Omental fat pad (tissue), 4 donors: ENCODE results near the gene L3MBTL4. TPM values are rescaled to one million over a fixed set of nuclear protein-coding genes. Genes with fewer than 3 reads are reported as not detected.
A peak's percentile ranks its signal among the peaks of the same experiment; 100 is the strongest.

Source experiments
- ATAC-seq: fragments of 150-250 bp; one replicate; pipeline ENCODE4 v1.9.1; 2016; ENCODE audit warnings: mild to moderate bottlenecking, moderate library complexity; ENCODE audit not compliant: low FRiP score
- DNase-seq: peaks from one replicate; pipeline ENCODE4 v3.0.0-alpha.2; 2019; ENCODE audit warnings: low spot score
- total RNA-seq, 4 donors: library from RNA; depleted of rRNA; stranded (reverse); fragments of >200 nt; gene quantifications; one replicate each; pipeline ENCODE4 v1.1.0, GENCODE V29; 2016
- TF ChIP-seq, protein P1 (sequence below), 3 donors: fragments of 450-650 bp; IDR thresholded peaks; one replicate each; pipeline ENCODE4 v1.5.1; 2016 to 2017; ENCODE audit warnings: antibody characterized with exemption in 3 of 3, mild to moderate bottlenecking in 3 of 3, moderate library complexity in 2 of 3

L3MBTL4 gene
- total RNA-seq, 4 donors from 2014 or later, result 7.2 to 14.8 (median 8.3) TPM

DNA sequence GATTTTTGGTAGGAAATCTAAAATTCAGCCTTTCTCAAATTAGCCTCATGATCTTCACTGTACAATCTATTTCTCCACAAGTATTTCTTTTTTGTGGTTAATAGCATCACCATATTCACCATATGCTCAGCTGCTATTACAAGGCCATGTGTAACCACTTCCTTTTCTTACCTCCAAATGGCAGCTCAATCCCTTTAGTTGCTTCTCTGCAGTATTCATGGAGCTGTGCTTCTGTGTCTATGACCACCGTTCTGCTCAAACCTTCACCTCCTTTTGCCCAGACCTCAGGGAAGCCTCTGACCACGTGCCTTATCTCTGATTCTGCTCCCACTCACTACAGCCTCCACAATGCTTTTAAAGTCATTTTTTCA is 392.7 kb downstream of the L3MBTL4 start:
- DNase-seq (no peak), ATAC-seq (no peak)
- TF ChIP-seq, protein P1, sequence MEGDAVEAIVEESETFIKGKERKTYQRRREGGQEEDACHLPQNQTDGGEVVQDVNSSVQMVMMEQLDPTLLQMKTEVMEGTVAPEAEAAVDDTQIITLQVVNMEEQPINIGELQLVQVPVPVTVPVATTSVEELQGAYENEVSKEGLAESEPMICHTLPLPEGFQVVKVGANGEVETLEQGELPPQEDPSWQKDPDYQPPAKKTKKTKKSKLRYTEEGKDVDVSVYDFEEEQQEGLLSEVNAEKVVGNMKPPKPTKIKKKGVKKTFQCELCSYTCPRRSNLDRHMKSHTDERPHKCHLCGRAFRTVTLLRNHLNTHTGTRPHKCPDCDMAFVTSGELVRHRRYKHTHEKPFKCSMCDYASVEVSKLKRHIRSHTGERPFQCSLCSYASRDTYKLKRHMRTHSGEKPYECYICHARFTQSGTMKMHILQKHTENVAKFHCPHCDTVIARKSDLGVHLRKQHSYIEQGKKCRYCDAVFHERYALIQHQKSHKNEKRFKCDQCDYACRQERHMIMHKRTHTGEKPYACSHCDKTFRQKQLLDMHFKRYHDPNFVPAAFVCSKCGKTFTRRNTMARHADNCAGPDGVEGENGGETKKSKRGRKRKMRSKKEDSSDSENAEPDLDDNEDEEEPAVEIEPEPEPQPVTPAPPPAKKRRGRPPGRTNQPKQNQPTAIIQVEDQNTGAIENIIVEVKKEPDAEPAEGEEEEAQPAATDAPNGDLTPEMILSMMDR (IDR thresholded peaks at IDR 0.05), result no peak

DNA sequence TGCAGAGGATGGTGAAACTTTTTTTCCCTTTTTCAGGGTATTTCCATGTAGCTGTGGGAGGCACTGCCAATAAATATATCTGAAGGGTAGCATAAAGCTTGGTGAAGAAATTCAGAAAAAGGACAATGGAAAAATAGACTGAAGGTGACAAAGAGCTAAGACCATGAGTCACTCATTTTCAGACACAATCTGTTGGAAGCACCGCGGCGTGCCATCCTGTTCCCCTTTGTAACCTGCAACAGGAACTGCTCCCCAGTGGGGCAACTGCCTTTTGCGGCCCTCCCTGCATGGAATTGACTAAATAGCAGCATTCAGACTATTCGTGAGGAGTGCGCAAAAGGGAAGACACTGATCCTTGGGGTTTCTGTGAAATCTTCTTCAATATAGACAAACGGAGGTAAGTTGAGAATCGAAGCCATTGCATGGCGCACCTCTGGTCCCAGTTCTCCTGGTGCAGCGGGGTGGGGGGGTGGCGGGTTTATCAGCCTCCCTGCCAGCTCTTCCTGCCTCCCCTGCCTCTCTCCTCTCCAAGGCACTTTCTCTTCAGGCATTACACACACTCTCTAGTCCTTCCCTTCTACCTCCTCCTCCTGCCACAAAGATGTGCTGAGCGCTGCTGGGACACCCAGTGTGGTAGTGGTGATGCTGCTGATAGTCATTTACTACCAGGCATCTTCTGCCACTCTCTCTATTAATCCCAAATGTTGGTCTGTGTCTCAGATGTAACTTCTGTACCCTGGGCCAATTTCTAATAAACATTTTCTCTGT is 393.2 kb downstream of the L3MBTL4 start:
- TF ChIP-seq, protein P1 (IDR thresholded peaks at IDR 0.05), result no peak
- DNase-seq (no peak), ATAC-seq (no peak)

GRCh38 chr18:6018671-6019070 is 396.0 kb downstream of the L3MBTL4 start:
- DNase-seq (no peak), ATAC-seq (no peak)
- TF ChIP-seq, protein P1 (IDR thresholded peaks at IDR 0.05), result no peak

DNA sequence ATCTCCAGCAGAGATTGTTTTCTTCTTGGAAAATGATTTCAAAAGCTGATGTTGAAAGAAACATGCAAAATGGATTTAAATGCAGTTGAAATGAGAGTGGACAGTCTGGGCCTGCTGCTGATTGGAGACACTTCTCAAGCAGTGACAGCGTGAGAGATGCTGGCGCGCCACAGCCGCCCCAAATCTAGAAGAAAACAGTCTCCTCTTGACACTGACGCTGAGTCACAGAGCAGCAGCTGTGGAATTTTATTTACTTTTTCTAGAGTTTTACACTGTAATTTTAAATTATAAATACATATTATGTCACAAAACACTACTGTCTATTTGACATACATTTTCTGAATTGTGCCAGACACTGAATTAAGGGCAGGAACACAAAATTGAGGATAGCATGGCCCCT is 397.5 kb downstream of the L3MBTL4 start:
- ATAC-seq (no peak), DNase-seq (no peak)
- TF ChIP-seq, protein P1 (IDR thresholded peaks at IDR 0.05), result no peak

- TF ChIP-seq, protein P1 (IDR thresholded peaks at IDR 0.05), result no peak
- DNase-seq, result no peak
- no peak for ATAC-seq
Observed at GRCh38 chr18:6015364-6015763, 399.3 kb downstream of the L3MBTL4 start.

DNA sequence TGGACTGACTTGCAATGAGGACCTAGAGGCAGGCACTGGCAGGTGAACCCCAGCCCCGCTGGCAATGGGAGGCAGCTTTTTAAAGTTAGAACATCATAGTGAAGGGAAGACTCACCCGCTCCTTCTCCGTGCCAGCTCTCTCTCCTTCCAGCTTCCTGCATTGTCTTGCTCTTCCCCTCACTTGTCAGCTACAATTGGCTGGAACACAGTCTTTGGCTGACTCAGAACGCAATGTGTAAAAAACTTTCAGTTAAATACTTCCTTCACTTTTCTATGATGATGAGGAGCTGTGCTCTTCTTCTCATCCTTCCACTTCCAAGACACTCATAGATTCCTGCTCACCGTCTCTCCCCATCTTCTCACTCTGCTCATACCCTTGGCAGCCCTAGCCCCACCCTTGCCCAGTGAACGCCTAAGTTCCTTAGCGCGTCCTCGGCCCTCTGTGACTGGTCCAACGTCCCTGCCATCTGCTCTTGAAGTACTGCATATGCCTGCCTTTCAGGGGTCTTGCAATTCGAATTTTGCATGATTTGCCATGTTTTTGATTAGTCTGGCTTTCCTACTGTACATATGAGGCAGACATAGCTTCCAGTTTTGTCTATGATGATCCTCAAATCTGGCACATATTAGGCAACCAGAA is 401.4 kb downstream of the L3MBTL4 start:
- ATAC-seq (peak; percentile 19), DNase-seq (no peak)
- TF ChIP-seq, protein P1 (IDR thresholded peaks at IDR 0.05), result no peak

- TF ChIP-seq, protein P1 (IDR thresholded peaks at IDR 0.05), result no peak
- ATAC-seq (no peak), DNase-seq (no peak)
Observed at GRCh38 chr18:6010921-6011320, 403.8 kb downstream of the L3MBTL4 start.
